HL-60 (cell line): ENCODE measurements around the gene ISG15.

Experiments used
- DNase-seq, 2 experiments: peaks; one replicate each; pipeline ENCODE4 v3.0.0-alpha.2; 2010 to 2020; ENCODE audit warnings: low read depth in 1 of 2, low spot score in 1 of 2
- H3K27ac ChIP-seq: fragments of 250-450 bp; sonication (Bioruptor Pico); replicated peaks from 2 replicates; pipeline ENCODE4 v1.5.1; 2020; ENCODE audit warnings: mild to moderate bottlenecking, moderate library complexity
- H3K27me3 ChIP-seq: fragments of 250-450 bp; sonication (Bioruptor Pico); 2 replicates; pipeline ENCODE4 v1.5.1; 2021; ENCODE audit warnings: mild to moderate bottlenecking, moderate library complexity; ENCODE audit not compliant: insufficient read depth, poor library complexity, severe bottlenecking
- H3K4me3 ChIP-seq: replicated peaks from 2 replicates; pipeline ENCODE4 v1.5.1; 2011; ENCODE audit warnings: mild to moderate bottlenecking, control low read depth, low read length; ENCODE audit not compliant: insufficient read depth
- GABPA ChIP-seq: IDR thresholded peaks from 2 replicates; pipeline ENCODE4 v1.6.1; 2012; ENCODE audit warnings: low read depth
- POLR2AphosphoS5 ChIP-seq: IDR thresholded peaks from 2 replicates; pipeline ENCODE4 v1.6.1; 2012; ENCODE audit warnings: low read depth
- SPI1 ChIP-seq: IDR thresholded peaks from 2 replicates; pipeline ENCODE4 v1.6.1; 2012; ENCODE audit warnings: low read depth, mild to moderate bottlenecking, borderline replicate concordance
- TF ChIP-seq, protein P1 (sequence below): IDR thresholded peaks from 2 replicates; pipeline ENCODE4 v1.6.1; 2012; ENCODE audit warnings: low read depth; ENCODE audit not compliant: insufficient replicate concordance
- TF ChIP-seq, protein P2 (sequence below): IDR thresholded peaks from one replicate; pipeline ENCODE4 v1.5.1; 2011; ENCODE audit warnings: low read length, control low read depth, inconsistent platforms; ENCODE audit not compliant: insufficient read depth

The ISG15 gene

GRCh38 chr1:974293-974640, 39.0 kb upstream of the ISG15 start:
- no peak overlapping the region for H3K27ac ChIP-seq
- no peak for DNase-seq
- no peak overlapping the region for H3K4me3 ChIP-seq
- TF ChIP-seq, protein P1, sequence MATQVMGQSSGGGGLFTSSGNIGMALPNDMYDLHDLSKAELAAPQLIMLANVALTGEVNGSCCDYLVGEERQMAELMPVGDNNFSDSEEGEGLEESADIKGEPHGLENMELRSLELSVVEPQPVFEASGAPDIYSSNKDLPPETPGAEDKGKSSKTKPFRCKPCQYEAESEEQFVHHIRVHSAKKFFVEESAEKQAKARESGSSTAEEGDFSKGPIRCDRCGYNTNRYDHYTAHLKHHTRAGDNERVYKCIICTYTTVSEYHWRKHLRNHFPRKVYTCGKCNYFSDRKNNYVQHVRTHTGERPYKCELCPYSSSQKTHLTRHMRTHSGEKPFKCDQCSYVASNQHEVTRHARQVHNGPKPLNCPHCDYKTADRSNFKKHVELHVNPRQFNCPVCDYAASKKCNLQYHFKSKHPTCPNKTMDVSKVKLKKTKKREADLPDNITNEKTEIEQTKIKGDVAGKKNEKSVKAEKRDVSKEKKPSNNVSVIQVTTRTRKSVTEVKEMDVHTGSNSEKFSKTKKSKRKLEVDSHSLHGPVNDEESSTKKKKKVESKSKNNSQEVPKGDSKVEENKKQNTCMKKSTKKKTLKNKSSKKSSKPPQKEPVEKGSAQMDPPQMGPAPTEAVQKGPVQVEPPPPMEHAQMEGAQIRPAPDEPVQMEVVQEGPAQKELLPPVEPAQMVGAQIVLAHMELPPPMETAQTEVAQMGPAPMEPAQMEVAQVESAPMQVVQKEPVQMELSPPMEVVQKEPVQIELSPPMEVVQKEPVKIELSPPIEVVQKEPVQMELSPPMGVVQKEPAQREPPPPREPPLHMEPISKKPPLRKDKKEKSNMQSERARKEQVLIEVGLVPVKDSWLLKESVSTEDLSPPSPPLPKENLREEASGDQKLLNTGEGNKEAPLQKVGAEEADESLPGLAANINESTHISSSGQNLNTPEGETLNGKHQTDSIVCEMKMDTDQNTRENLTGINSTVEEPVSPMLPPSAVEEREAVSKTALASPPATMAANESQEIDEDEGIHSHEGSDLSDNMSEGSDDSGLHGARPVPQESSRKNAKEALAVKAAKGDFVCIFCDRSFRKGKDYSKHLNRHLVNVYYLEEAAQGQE, result no peak
- TF ChIP-seq SPI1, result no peak
- TF ChIP-seq, protein P2, sequence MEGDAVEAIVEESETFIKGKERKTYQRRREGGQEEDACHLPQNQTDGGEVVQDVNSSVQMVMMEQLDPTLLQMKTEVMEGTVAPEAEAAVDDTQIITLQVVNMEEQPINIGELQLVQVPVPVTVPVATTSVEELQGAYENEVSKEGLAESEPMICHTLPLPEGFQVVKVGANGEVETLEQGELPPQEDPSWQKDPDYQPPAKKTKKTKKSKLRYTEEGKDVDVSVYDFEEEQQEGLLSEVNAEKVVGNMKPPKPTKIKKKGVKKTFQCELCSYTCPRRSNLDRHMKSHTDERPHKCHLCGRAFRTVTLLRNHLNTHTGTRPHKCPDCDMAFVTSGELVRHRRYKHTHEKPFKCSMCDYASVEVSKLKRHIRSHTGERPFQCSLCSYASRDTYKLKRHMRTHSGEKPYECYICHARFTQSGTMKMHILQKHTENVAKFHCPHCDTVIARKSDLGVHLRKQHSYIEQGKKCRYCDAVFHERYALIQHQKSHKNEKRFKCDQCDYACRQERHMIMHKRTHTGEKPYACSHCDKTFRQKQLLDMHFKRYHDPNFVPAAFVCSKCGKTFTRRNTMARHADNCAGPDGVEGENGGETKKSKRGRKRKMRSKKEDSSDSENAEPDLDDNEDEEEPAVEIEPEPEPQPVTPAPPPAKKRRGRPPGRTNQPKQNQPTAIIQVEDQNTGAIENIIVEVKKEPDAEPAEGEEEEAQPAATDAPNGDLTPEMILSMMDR, result no peak
- TF ChIP-seq POLR2AphosphoS5, result no peak
- TF ChIP-seq GABPA, result no peak
- peaks cover 25% of the 10 kb centered on the region for H3K27me3 ChIP-seq

DNA sequence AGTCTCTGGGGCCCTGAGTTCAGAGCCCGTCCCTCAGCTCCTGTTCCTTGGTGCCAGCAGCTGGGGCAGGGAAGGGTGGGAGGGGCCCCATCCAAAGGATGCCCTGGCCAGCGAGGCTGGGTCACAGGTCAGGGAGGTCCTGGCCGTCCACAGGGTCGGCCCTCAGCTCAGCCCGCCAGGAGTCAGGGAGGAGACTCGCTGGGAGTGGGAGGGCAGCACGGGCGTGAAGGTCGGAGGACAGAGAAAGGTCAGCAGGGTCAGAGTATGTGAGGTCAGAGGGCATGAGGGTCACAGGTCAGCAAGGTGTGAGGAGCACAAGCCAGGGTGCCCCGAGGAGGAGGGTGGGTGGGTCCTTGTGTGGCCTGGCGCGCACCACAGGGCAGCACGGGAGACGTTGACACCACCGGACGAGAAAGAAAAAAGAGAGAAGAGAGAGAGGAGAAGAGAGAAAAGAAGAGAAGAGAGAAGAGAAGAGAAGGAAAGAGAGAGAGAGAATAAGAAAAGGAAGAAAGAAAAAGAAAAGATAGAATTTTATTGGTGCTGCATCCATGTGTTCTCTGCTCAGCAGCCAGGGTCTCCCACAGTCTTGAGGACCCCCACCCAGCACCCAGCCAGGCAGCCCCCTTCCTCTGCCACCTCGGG, 38.5 kb upstream of the ISG15 start:
- peaks cover 26% of the 10 kb centered on the region for H3K27me3 ChIP-seq

GRCh38 chr1:975365-975764, 37.9 kb upstream of the ISG15 start:
- Histone ChIP-seq H3K27ac (no peak overlapping the region), H3K27me3 (peaks cover 30% of the 10 kb centered on the region), H3K4me3 (no peak overlapping the region)
- DNase-seq, result no peak
- TF ChIP-seq, protein P1, result no peak
- TF ChIP-seq, protein P2, result no peak
- TF ChIP-seq SPI1 (no peak), POLR2AphosphoS5 (no peak), GABPA (no peak)

More for the DNA sequence above, 38.5 kb upstream of the ISG15 start:
- TF ChIP-seq POLR2AphosphoS5 (no peak), GABPA (no peak), SPI1 (no peak)
- TF ChIP-seq, protein P1, result no peak
- TF ChIP-seq, protein P2, result no peak
- no peak overlapping the region for H3K27ac ChIP-seq
- H3K4me3 ChIP-seq, result no peak overlapping the region
- no peak for DNase-seq
